ENCODE results near the gene DISC1.

GRCh38 chr1:231724041-231724440, 97.5 kb downstream of the DISC1 start:
- TF ChIP-seq POLR2A (IDR thresholded peaks at IDR 0.05), result no peak
- no peak for TF ChIP-seq CTCF (IDR thresholded peaks at IDR 0.05)
